Heart right ventricle (tissue), 16 donors: ENCODE data around the gene SMS. TPM values are rescaled to one million over a fixed set of nuclear protein-coding genes. Genes with fewer than 3 reads are reported as not detected.
A peak's percentile ranks its signal among the peaks of the same experiment; 100 is the strongest.

ENCODE experiments used
- ATAC-seq, 8 donors: fragments of 200-7000 bp; cut with Tn5 transposase; one replicate each; pipeline ENCODE4 v1.9.1; 2020; ENCODE audit warnings: mild to moderate bottlenecking in 8 of 8, moderate library complexity in 8 of 8, moderate number of reproducible peaks in 1 of 8
- DNase-seq, 2 donors: peaks; one replicate each; pipeline ENCODE4 v3.0.0-alpha.2; 2020
- H3K27ac ChIP-seq, 10 donors: fragments of 200-600 bp; sonication (generic) in 2 of 10; one replicate each; pipeline versions ENCODE4 v1.5.0 to v1.8.0; 2020 to 2022; ENCODE audit warnings: mild to moderate bottlenecking in 3 of 10
- H3K27me3 ChIP-seq, 7 donors: fragments of 200-600 bp; one replicate each; pipeline ENCODE4 v1.8.0; 2021 to 2022; ENCODE audit warnings: mild to moderate bottlenecking in 2 of 7
- H3K36me3 ChIP-seq, 9 donors: fragments of 200-600 bp; sonication (generic) in 1 of 9; one replicate each; pipeline versions ENCODE4 v1.5.0 to v1.8.0; 2020 to 2022; ENCODE audit warnings: mild to moderate bottlenecking in 2 of 9
- H3K4me1 ChIP-seq, 9 donors: fragments of 200-600 bp; sonication (generic) in 1 of 9; one replicate each; pipeline versions ENCODE4 v1.5.0 to v1.8.0; 2020 to 2022; ENCODE audit warnings: mild to moderate bottlenecking in 4 of 9
- H3K4me3 ChIP-seq, 10 donors: fragments of 200-600 bp; sonication (generic) in 2 of 10; one replicate each; pipeline versions ENCODE4 v1.5.0 to v1.8.0; 2020 to 2022; ENCODE audit warnings: mild to moderate bottlenecking in 7 of 10, moderate library complexity in 2 of 10
- H3K9me3 ChIP-seq, 11 donors: fragments of 200-600 bp in 10 of 11; sonication (generic) in 2 of 11; one replicate each; pipeline versions ENCODE4 v1.5.0 to v1.8.0; 2013 to 2022; ENCODE audit warnings: mild to moderate bottlenecking in 2 of 11, control low read depth in 1 of 11, moderate library complexity in 1 of 11
- WGBS, 2 donors: extraction: QIAGEN DNeasy Blood & Tissue Kit; methylation state at CpG; one replicate each; pipeline ENCODE4 v1.1.7; 2013; ENCODE audit warnings: inconsistent platforms in 1 of 2; 5-methylcytosine and 5-hydroxymethylcytosine counted together
- intact Hi-C, 10 donors: fragments of 100-400 bp; cut with DNase I; formaldehyde crosslinking; loops; one replicate each; pipeline versions ENCODE4 v1.11.1 to v1.14.2; 2022
- polyA plus RNA-seq, 2 donors: library from polyadenylated mRNA; stranded (reverse); fragments of 200-250 nt; gene quantifications; one replicate each; pipeline ENCODE4 v1.2.3, GENCODE V29; 2013
- total RNA-seq, 10 donors: library from RNA; stranded (reverse); fragmentation: NEBNext Ultra II Directional in 3 of 10; extraction: Animal tissue kit (Norgen Biotek cat#: 25700) in 3 of 10; gene quantifications; one replicate each; pipeline versions ENCODE4 v1.2.1 to v1.2.4, GENCODE V29; 2021 to 2023
- TF ChIP-seq, protein P1 (sequence below), 9 donors: fragments of 200-600 bp; sonication (generic) in 2 of 9; IDR thresholded peaks; one replicate each; pipeline versions ENCODE4 v1.5.0 to v1.8.0; 2021 to 2022; ENCODE audit warnings: antibody characterized with exemption in 9 of 9, mild to moderate bottlenecking in 5 of 9, moderate library complexity in 1 of 9
- donor health status: Arrhythmogenic right ventricular cardiomyopathy.
- donor health status: ischemic (EF 13 %, LVEDD 7.1; RV severe dilation, severe dysfunction).
- donor health status: healthy with polysubstance abuse.
- donor health status: DM: no; HTN: yes; CAD: no.
- donor health status: DM: no; HTN: no; CAD: no.
- donor health status: ischemic (EF 25% LVEDD 6.9; RV normal size, moderate dysfunction).
- donor health status: ischemic (EF 25% LVEDD 5.7; RV mildly dilated, moderate dysfunction).
- donor health status: healthy.
- donor health status: DM: yes; HTN: yes; CAD: no.
- donor health status: Ischemic cardiomyopathy.
- donor health status: ischemic (EF 35%, LVEDD 5.7; RV mildly dilated, moderate dysfunction).
- donor health status: nonischemic (EF 11% LVEDD 7.7; RV severe dilation, severe dysfunction).
- donor health status: DM: yes; HTN: yes; CAD: no.
- donor health status: PGD.
- donor health status: ischemic (EF 29% LVEDD 5.4; RV normal size, mild dysfunction).
- donor health status: nonischemic (EF 23%, LVEDD 6.1; RV moderate dilation, normal function).

Gene SMS
- total and polyA plus RNA-seq, 12 donors = 22.3 to 70.9 (median 53.5) TPM

DNA sequence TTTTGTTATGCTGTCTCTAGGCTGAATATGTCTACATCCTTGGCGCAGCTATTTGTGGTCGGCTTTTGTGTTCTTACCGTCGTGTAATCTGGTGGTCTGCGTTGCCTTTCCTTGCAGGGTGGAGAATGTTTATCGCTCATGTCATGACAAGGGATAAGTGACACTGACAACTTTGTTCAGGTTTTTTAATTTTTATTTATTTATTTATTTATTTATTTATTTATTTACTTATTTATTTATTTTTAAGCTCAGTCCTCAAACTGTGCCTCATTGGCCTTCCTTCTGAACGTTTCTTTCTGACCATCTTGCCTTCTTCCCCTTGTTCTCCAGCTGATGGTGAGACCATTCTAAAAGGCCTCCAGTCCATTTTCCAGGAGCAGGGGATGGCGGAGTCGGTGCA lies 26.4 kb downstream of the SMS start:
- ATAC-seq = no peak
- TF ChIP-seq, protein P1, sequence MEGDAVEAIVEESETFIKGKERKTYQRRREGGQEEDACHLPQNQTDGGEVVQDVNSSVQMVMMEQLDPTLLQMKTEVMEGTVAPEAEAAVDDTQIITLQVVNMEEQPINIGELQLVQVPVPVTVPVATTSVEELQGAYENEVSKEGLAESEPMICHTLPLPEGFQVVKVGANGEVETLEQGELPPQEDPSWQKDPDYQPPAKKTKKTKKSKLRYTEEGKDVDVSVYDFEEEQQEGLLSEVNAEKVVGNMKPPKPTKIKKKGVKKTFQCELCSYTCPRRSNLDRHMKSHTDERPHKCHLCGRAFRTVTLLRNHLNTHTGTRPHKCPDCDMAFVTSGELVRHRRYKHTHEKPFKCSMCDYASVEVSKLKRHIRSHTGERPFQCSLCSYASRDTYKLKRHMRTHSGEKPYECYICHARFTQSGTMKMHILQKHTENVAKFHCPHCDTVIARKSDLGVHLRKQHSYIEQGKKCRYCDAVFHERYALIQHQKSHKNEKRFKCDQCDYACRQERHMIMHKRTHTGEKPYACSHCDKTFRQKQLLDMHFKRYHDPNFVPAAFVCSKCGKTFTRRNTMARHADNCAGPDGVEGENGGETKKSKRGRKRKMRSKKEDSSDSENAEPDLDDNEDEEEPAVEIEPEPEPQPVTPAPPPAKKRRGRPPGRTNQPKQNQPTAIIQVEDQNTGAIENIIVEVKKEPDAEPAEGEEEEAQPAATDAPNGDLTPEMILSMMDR (IDR thresholded peaks at IDR 0.05) = no peak
- no peak overlapping the region for H3K27ac ChIP-seq
- H3K27me3 ChIP-seq = no peaks in the 10 kb centered on the region
- no peaks in the 10 kb centered on the region for H3K9me3 ChIP-seq
- peaks cover 0 to 12% (median 0%) of the 10 kb centered on the region in 9 donors for H3K4me1 ChIP-seq
- H3K4me3 ChIP-seq = no peak overlapping the region
- DNase-seq = no peak
- intact Hi-C loops = no loop called here
- peaks cover 0 to 37% (median 0%) of the 10 kb centered on the region in 9 donors for H3K36me3 ChIP-seq
- WGBS, 2 donors = 92 to 98% methylated on average over 9 of the region's 9 CpGs

DNA sequence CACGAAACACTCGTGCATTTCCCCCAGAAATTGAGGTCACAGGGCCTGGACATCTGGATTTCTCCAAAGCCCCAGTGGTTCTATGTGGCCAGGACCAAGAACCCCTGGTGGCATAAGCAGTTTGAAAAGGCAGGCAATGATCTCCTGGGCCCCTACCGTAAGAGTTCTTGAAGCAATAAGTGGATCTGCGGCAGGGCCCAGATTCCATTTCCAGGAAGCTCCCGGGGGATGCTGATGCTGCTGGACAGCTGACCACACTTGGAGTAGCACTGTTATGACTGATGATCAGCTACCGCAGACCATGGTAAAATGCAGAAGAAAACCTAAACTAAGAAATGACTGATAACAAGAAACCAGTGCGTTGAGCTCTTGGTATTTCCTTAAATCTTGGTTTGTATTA lies 27.8 kb downstream of the SMS start:
- Histone ChIP-seq H3K4me3 (no peak overlapping the region), H3K27me3 (no peaks in the 10 kb centered on the region), H3K36me3 (peaks cover 0 to 45% (median 0%) of the 10 kb centered on the region in 9 donors), H3K9me3 (no peaks in the 10 kb centered on the region), H3K27ac (no peak overlapping the region), H3K4me1 (peaks cover 0 to 7% (median 0%) of the 10 kb centered on the region in 9 donors)
- TF ChIP-seq, protein P1 (IDR thresholded peaks at IDR 0.05) = no peak
- no peak for DNase-seq
- 66 to 69% methylated on average over 7 of the region's 7 CpGs for WGBS, 2 donors
- intact Hi-C loops = no loop called here
- no peak for ATAC-seq

DNA sequence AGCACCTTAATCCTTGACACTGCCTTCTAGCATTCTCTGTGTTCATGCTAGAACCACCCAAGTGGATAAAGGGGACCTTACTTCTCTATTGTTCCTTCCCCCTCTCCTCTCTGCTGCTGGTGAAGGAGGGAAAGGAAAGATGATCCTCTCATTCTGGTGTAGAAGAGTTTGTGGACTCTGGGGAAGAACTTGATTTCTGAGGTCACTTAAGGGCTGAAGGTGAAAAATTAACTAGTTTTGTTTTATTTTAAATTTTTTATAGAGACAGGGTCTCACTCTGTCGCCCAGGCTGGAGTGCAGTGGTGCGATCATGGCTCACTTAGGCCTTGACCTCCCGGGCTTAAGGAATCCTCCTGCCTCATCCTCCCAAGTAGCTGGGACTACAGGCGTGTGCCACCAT lies 29.8 kb downstream of the SMS start:
- WGBS, 2 donors = 95 to 97% methylated on average over 4 of the region's 4 CpGs
- no peak overlapping the region for H3K4me3 ChIP-seq
- H3K27me3 ChIP-seq = no peaks in the 10 kb centered on the region
- intact Hi-C loops = loop anchor here in 2 of 10 donors (10.0 kb wide), 2 partner anchors 136 to 1446 kb away; partner anchors contain the start of gene MBTPS2 (in 1 of the 2)
- TF ChIP-seq, protein P1 (IDR thresholded peaks at IDR 0.05) = no peak
- H3K36me3 ChIP-seq = peaks cover 0 to 45% (median 0%) of the 10 kb centered on the region in 9 donors
- ATAC-seq (no peak), DNase-seq (no peak)
- H3K27ac ChIP-seq = no peak overlapping the region
- H3K9me3 ChIP-seq = no peaks in the 10 kb centered on the region
- peaks cover 0 to 5% (median 0%) of the 10 kb centered on the region in 9 donors for H3K4me1 ChIP-seq

DNA sequence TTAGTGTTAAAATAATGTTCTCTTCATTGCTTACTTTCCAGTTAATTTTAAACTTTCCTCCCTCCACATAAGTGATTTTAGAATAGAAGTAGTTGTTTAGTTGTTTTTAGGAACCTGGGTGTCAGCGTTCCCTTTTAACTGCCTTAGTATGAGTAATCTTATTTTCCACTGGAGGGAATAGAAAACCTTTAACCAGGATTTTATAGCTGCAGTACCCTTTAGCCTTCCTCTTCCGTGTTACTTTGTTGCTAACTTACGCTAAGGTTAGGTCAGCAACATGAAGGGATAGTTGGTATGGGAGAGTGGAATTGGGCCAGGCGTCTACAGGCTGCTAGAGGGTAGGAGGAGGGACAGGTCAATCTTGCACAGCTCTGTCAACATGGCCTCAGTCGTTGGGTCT lies 31.5 kb downstream of the SMS start:
- H3K27ac ChIP-seq = peak overlapping the region in 2 of 10 donors; percentile 11 to 39
- H3K27me3 ChIP-seq = no peaks in the 10 kb centered on the region
- peaks cover 0 to 5% (median 0%) of the 10 kb centered on the region in 9 donors for H3K4me1 ChIP-seq
- intact Hi-C loops = loop anchor here in 2 of 10 donors (10.0 kb wide), 2 partner anchors 137 to 1447 kb away; partner anchors contain the start of gene MBTPS2 (in 1 of the 2)
- DNase-seq (no peak), ATAC-seq (no peak)
- no peaks in the 10 kb centered on the region for H3K9me3 ChIP-seq
- H3K36me3 ChIP-seq = peaks cover 0 to 51% (median 0%) of the 10 kb centered on the region in 9 donors
- no peak overlapping the region for H3K4me3 ChIP-seq
- WGBS, 2 donors = 88 to 89% methylated on average over 5 of the region's 5 CpGs
- TF ChIP-seq, protein P1 (IDR thresholded peaks at IDR 0.05) = no peak
